GM18498 (cell line): ENCODE results near the gene ANKRD16.

Source experiments
- ATAC-seq: cut with Tn5 transposase; IDR thresholded peaks from one replicate; pipeline ENCODE4 v1.9.1; 2021; ENCODE audit warnings: mild to moderate bottlenecking, moderate library complexity; ENCODE audit not compliant: unreplicated experiment

Gene ANKRD16

GRCh38 chr10:5812283-5813090 lies 77.2 kb downstream of the ANKRD16 start:
- peak; percentile 32 for ATAC-seq
